HFF-Myc (cell line): ENCODE measurements around the gene PHGDH.

Experiments
- DNase-seq: peaks from one replicate; pipeline ENCODE4 v3.0.0-alpha.2; 2011; ENCODE audit warnings: low read depth; ENCODE audit errors: extremely low read depth
- H3K4me3 ChIP-seq: replicated peaks from 2 replicates; pipeline ENCODE4 v1.5.1; 2011; ENCODE audit warnings: low read depth, mild to moderate bottlenecking, control low read depth, low read length
- TF ChIP-seq, protein P1 (sequence below): IDR thresholded peaks from 2 replicates; pipeline ENCODE4 v1.5.1; 2012; ENCODE audit warnings: mild to moderate bottlenecking, low read depth, low read length, control low read depth; ENCODE audit errors: missing control alignments

PHGDH gene

DNA sequence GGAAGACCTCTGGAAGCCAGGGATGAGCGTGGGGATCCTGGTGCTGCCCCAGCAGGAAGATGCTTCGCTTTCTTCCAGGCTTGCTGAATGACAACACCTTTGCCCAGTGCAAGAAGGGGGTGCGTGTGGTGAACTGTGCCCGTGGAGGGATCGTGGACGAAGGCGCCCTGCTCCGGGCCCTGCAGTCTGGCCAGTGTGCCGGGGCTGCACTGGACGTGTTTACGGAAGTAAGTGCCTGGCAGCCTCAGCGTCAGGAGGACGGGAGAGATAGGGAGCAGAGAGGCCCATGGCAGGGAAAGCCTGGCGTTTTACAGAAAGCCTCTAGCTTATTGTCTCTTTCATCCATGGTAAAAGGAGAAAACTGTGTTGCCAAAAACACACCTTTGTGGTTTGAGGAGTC lies 23.5 kb downstream of the PHGDH start:
- DNase-seq, result no peak
- H3K4me3 ChIP-seq, result no peak overlapping the region

DNA sequence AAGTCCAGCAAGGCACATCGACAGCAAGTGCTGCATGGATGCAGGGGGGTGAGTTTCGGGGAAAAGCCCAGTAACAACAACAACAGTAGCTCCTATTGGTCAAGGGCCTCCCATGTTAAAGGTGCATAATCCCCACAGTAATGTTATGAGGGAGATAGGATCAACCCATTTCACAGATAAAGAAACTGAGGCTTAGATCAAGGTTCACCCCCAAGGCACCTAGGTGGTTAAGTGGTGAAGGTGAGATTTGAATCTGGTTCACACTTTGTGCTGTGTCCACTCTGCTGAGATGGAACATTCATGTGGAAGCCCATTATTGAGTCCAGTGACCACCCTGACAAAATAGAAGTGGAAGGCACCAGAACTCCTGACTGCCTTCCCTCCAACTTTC lies 24.9 kb downstream of the PHGDH start:
- DNase-seq, result no peak
- no peak overlapping the region for H3K4me3 ChIP-seq
- TF ChIP-seq, protein P1, sequence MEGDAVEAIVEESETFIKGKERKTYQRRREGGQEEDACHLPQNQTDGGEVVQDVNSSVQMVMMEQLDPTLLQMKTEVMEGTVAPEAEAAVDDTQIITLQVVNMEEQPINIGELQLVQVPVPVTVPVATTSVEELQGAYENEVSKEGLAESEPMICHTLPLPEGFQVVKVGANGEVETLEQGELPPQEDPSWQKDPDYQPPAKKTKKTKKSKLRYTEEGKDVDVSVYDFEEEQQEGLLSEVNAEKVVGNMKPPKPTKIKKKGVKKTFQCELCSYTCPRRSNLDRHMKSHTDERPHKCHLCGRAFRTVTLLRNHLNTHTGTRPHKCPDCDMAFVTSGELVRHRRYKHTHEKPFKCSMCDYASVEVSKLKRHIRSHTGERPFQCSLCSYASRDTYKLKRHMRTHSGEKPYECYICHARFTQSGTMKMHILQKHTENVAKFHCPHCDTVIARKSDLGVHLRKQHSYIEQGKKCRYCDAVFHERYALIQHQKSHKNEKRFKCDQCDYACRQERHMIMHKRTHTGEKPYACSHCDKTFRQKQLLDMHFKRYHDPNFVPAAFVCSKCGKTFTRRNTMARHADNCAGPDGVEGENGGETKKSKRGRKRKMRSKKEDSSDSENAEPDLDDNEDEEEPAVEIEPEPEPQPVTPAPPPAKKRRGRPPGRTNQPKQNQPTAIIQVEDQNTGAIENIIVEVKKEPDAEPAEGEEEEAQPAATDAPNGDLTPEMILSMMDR, result no peak

More for the DNA sequence above, 23.5 kb downstream of the PHGDH start:
- TF ChIP-seq, protein P1, result no peak

DNA sequence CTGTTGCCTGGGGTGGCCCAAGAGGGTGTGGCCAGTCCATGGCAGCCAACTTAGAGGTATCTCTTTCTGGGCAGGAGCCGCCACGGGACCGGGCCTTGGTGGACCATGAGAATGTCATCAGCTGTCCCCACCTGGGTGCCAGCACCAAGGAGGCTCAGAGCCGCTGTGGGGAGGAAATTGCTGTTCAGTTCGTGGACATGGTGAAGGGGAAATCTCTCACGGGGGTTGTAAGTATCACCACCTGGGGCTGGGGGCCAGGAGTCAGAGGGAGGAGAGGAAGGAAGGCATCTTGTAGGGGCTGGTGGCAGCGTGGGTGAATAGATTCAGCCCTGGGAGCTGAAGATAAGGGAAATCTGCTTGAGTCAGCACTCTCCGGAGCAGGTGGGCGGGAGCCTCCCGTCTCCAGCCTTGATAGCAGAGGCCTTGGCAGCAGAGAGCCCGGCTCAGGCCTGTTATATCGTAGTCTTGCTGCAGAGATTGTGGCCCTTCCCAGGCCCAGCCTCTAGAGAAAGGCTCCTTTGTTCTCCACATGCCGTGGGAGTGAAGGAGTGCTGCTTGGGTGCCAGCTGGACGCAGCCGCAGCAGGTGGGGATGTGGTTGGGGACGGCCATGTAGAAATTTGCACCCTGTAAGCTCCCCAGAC lies 25.4 kb downstream of the PHGDH start:
- DNase-seq, result no peak
- TF ChIP-seq, protein P1, result no peak
- no peak overlapping the region for H3K4me3 ChIP-seq

DNA sequence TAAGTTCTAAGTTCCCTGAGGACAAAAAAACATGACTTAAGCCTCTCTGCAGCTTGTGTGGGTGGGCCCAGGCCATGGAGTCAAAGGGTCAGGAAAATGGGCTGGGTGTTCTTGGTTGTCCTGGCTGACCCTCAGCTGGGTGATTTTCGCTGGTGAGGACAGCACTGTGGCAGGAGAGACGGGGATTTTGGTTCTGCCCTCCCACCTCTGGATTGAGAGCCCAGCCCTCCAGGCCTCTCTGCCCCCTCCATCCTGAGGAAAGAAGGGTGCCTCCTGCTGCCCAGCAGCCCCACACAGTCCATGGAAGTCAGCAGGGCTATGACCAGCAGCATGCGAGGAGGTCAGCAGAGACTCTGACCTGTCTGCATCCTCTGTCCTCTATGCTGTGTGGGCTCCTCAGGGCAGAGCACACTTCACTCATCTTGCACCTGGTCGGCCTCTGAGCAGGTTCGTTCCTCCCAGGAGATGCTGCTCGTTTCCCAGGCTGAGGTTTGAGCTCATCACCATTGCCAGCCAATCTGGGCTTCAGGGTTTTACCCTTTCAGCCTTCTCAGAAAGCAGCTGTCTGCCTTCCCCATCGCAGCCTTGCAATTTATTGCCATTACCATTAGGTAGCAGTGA lies 26.5 kb downstream of the PHGDH start:
- no peak overlapping the region for H3K4me3 ChIP-seq
- no peak for DNase-seq
- TF ChIP-seq, protein P1, result no peak

DNA sequence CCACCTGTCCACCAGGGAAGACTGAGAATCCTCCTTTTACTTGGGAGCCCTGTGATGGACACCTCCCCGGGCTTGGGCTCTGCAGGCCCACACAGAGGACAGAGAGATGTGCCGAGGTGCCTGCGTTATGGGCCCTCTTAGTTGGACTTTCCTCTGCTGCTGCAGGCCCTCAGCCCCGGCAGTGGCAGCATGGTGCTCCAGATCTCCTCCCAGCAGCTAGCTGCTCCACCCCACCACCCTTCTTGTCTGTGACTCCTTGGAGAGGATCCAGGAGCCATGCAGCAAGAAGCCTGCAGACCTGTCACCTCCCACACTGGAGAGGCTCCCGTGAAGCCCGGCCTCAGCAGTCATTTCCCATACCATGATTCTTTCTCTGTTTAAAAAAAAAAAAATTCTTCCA lies 27.4 kb downstream of the PHGDH start:
- DNase-seq, result no peak
- H3K4me3 ChIP-seq, result no peak overlapping the region
- TF ChIP-seq, protein P1, result no peak

DNA sequence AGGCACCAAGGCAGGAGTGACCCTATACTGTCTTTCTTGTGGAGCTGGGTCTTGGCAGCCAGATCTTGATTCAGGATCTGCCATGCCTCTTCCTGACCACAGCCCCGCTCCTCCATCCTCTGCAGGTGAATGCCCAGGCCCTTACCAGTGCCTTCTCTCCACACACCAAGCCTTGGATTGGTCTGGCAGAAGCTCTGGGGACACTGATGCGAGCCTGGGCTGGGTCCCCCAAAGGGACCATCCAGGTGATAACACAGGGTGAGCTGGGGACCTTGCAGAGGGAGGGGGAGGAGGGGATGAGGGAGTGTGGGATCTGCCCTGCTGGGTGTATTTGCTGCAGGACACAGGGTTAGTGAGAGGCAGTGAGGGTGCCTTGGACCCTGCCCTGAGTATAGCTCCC lies 28.5 kb downstream of the PHGDH start:
- H3K4me3 ChIP-seq, result no peak overlapping the region
- TF ChIP-seq, protein P1, result no peak
- no peak for DNase-seq
